K562 (cell line): ENCODE data around the gene MBD5. TPM values are rescaled to one million over a fixed set of nuclear protein-coding genes. Genes with fewer than 3 reads are reported as not detected.

Experiments
- ATAC-seq: fragments of 200-7000 bp; cut with Tn5 transposase; 3 replicates; pipeline ENCODE4 v1.9.1; 2020; ENCODE audit warnings: moderate library complexity
- BruUV-seq: library from RNA; stranded (reverse); fragments of 400-500 nt; replicated peaks from 2 replicates; lab custom pipeline; 2021; lab: Mats Ljungman, UMichigan
- CTCF ChIA-PET: fragments of 300-600 bp; formaldehyde crosslinking; extraction: SDS; loops from one replicate; lab custom pipeline; 2021; ENCODE audit warnings: low intra/inter-chr PET ratio; lab: Yijun Ruan, JAX
- POLR2A ChIA-PET: fragments of 300-600, 350-650 bp; sonication (Branson Sonifier 250); formaldehyde crosslinking; extraction: SDS; loops from one replicate; lab custom pipeline; 2021; ENCODE audit warnings: antibody characterized with exemption, inconsistent platforms; lab: Yijun Ruan, JAX
- DNase-seq, 4 experiments: peaks; one replicate each; pipeline versions ENCODE4 v3.0.0 to v3.0.0-alpha.2; 2011 to 2018; ENCODE audit warnings: low spot score in 3 of 4, mixed read lengths in 3 of 4; ENCODE audit errors: extremely low read depth in 1 of 4
- FAIRE-seq: peaks from 2 replicates; lab custom pipeline; 2011; peaks lifted over from hg19 to GRCh38; lab: Jason Lieb, UNC
- H2AFZ ChIP-seq: 2 replicates; pipeline ENCODE4 v1.6.0; 2011; ENCODE audit warnings: low read depth, low read length, control low read depth, inconsistent platforms
- H3K27ac ChIP-seq: fragments of 200-600 bp; 3 replicates; pipeline ENCODE4 v1.8.0; 2011; ENCODE audit warnings: low read depth, mild to moderate bottlenecking, control low read depth, inconsistent platforms, low read length, moderate library complexity, mixed read lengths; ENCODE audit errors: extremely low read depth
- H3K27me3 ChIP-seq, 2 experiments: fragments of 300-600 bp in 1 of 2; 2 replicates in 1 of 2; 3 replicates in 1 of 2; pipeline versions ENCODE4 v1.6.0 to v1.8.0; 2011; ENCODE audit warnings: inconsistent platforms in 2 of 2, low read length in 2 of 2, mild to moderate bottlenecking in 1 of 2, mixed read lengths in 1 of 2, moderate library complexity in 1 of 2; ENCODE audit not compliant: control insufficient read depth in 2 of 2, insufficient read depth in 2 of 2
- H3K36me3 ChIP-seq: fragments of 300-600 bp; 3 replicates; pipeline ENCODE4 v1.8.0; 2011; ENCODE audit warnings: mild to moderate bottlenecking, low read length, inconsistent platforms; ENCODE audit not compliant: control insufficient read depth, insufficient read depth
- H3K4me1 ChIP-seq, 2 experiments: fragments of 200-600 bp in 1 of 2; replicated peaks in 1 of 2; 2 replicates in 1 of 2; 3 replicates in 1 of 2; pipeline versions ENCODE4 v1.5.1 to v1.8.0; 2011; ENCODE audit warnings: inconsistent platforms in 2 of 2, low read length in 2 of 2, mild to moderate bottlenecking in 1 of 2, mixed read lengths in 1 of 2, moderate library complexity in 1 of 2; ENCODE audit not compliant: control insufficient read depth in 2 of 2, insufficient read depth in 2 of 2
- H3K4me2 ChIP-seq: 2 replicates; pipeline ENCODE4 v1.6.1; 2011; ENCODE audit warnings: low read length, control low read depth, inconsistent platforms, mixed read lengths; ENCODE audit not compliant: insufficient read depth
- H3K4me3 ChIP-seq: fragments of 200-600 bp; sonication (generic), shearing (Covaris generic); 2 replicates; pipeline ENCODE4 v1.5.1; 2016; ENCODE audit warnings: control low read depth, inconsistent platforms
- H3K79me2 ChIP-seq: fragments of 200-600 bp; 3 replicates; pipeline ENCODE4 v1.8.0; 2011; ENCODE audit warnings: low read length, inconsistent platforms; ENCODE audit not compliant: control insufficient read depth, insufficient read depth
- H3K9ac ChIP-seq, 2 experiments: 2 replicates each; pipeline versions ENCODE4 v1.6.0 to v1.6.1; 2011; ENCODE audit warnings: low read depth in 2 of 2, low read length in 2 of 2, control low read depth in 1 of 2, inconsistent platforms in 1 of 2, mild to moderate bottlenecking in 1 of 2, mixed read lengths in 1 of 2; ENCODE audit not compliant: insufficient read depth in 1 of 2
- H3K9me1 ChIP-seq: one replicate; pipeline ENCODE4 v1.6.0; 2011; ENCODE audit warnings: inconsistent platforms, mild to moderate bottlenecking, low read length, moderate library complexity; ENCODE audit not compliant: control insufficient read depth, insufficient read depth
- H3K9me3 ChIP-seq: replicated peaks from 2 replicates; pipeline ENCODE4 v1.5.1; 2011; ENCODE audit warnings: low read depth, low read length, inconsistent platforms; ENCODE audit not compliant: control insufficient read depth, insufficient read depth
- H4K20me1 ChIP-seq: replicated peaks from 2 replicates; pipeline ENCODE4 v1.6.1; 2011; ENCODE audit warnings: low read length, inconsistent platforms, mixed read lengths; ENCODE audit not compliant: control insufficient read depth, insufficient read depth
- DLX4 ChIP-seq: fragments of 250-450 bp; sonication (Bioruptor Pico); IDR thresholded peaks from 2 replicates; pipeline ENCODE4 v1.6.1; 2021; ENCODE audit warnings: mild to moderate bottlenecking
- KLF6 ChIP-seq: fragments of 250-450 bp; sonication (Bioruptor Pico); IDR thresholded peaks from 2 replicates; pipeline ENCODE4 v1.4.0; 2020; ENCODE audit warnings: mild to moderate bottlenecking, moderate library complexity, borderline replicate concordance
- in situ Hi-C: fragments of 300-500 bp; cut with MboI; formaldehyde crosslinking; loops from 4 replicates; pipeline ENCODE4 v1.15.0; 2018; ENCODE audit warnings: inconsistent platforms, mixed read lengths
- intact Hi-C: fragments of 100-400 bp; cut with micrococcal nuclease; formaldehyde crosslinking; loops from 2 replicates; pipeline ENCODE4 v1.14.2; 2022
- polyA plus RNA-seq, 8 experiments: library from polyadenylated mRNA; depleted of rRNA in 4 of 8; stranded (reverse) in 5 of 8; unstranded in 3 of 8; fragments of >200 nt; fragmentation: Nextera tagmentation in 2 of 8; fragmentation: Illumina TruSeq in 1 of 8; extraction: Ambion mirVana in 2 of 8; extraction: Trizol in 1 of 8; gene quantifications; 2 replicates each; pipeline versions ENCODE4 v1.2.1 to v1.2.3, GENCODE V29; 2011 to 2014; ENCODE audit warnings: inconsistent platforms in 1 of 8, missing spikeins in 1 of 8
- total RNA-seq, 7 experiments: library from RNA; depleted of rRNA in 6 of 7; stranded (reverse); fragments of >200 nt in 6 of 7; fragmentation: Illumina TruSeq in 2 of 7; extraction: Trizol in 2 of 7; gene quantifications; 2 replicates each; pipeline versions ENCODE4 v1.2.1 to v1.2.3, GENCODE V29; 2011 to 2021; ENCODE audit warnings: low replicate concordance in 1 of 7
- TF ChIP-seq, protein P1 (sequence below), 2 experiments: IDR thresholded peaks in 1 of 2; conservative IDR thresholded peaks in 1 of 2; 2 replicates each; pipeline ENCODE4 v1.6.1; 2016; ENCODE audit warnings: low read depth in 2 of 2, mild to moderate bottlenecking in 1 of 2, missing compliant biosample characterization in 1 of 2, missing genetic modification characterization in 1 of 2, moderate library complexity in 1 of 2

MBD5 gene
- total and polyA plus RNA-seq, 9 of the 15 experiments (the other 6 are each of a cell fraction or from before 2014, with no cell fraction given) = 3.4 to 14.5 (median 9.0) TPM

- no peaks in the 10 kb centered on the region for H3K4me1 ChIP-seq
- DNase-seq (no peak), FAIRE-seq (no peak), ATAC-seq (no peak)
- no peaks in the 10 kb centered on the region for H3K9me3 ChIP-seq
- no peaks in the 10 kb centered on the region for H4K20me1 ChIP-seq
- CTCF ChIA-PET = no interaction called here
- H3K79me2 ChIP-seq = no peaks in the 10 kb centered on the region
- no peak overlapping the region for H2AFZ ChIP-seq
- in situ Hi-C loops (no loop called here), intact Hi-C loops (no loop called here)
- no peak overlapping the region for H3K9ac ChIP-seq
- POLR2A ChIA-PET = no interaction called here
- no TSS peak for BruUV-seq
- H3K4me3 ChIP-seq = no peak overlapping the region
- TF ChIP-seq DLX4 (CRISPR knock-in tag) (no peak), KLF6 (CRISPR knock-in tag) (no peak)
- TF ChIP-seq, protein P1, sequence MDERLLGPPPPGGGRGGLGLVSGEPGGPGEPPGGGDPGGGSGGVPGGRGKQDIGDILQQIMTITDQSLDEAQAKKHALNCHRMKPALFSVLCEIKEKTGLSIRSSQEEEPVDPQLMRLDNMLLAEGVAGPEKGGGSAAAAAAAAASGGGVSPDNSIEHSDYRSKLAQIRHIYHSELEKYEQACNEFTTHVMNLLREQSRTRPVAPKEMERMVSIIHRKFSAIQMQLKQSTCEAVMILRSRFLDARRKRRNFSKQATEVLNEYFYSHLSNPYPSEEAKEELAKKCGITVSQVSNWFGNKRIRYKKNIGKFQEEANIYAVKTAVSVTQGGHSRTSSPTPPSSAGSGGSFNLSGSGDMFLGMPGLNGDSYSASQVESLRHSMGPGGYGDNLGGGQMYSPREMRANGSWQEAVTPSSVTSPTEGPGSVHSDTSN (CRISPR knock-in tag; IDR thresholded peaks at IDR 0.05; ENCODE audit: low read depth) = no peak
- TF ChIP-seq, protein P1 (tag; conservative IDR thresholded peaks at IDR 0.05; ENCODE audit: low read depth) = no peak
- no peak overlapping the region for H3K4me2 ChIP-seq
- H3K9me1 ChIP-seq = no peaks in the 10 kb centered on the region
- no peaks in the 10 kb centered on the region for H3K27me3 ChIP-seq
- H3K27ac ChIP-seq = no peak overlapping the region
- no peaks in the 10 kb centered on the region for H3K36me3 ChIP-seq
Measured at GRCh38 chr2:148096012-148096411, 75.1 kb downstream of the MBD5 start.
